ENCODE results near the gene SMKR1. TPM values are rescaled to one million over a fixed set of nuclear protein-coding genes. Genes with fewer than 3 reads are reported as not detected.

SMKR1 gene
- total and polyA plus RNA-seq, 2 experiments from 2014 or later: 2.1 TPM; not detected in 1

GRCh38 chr7:129492391-129492790, 9.9 kb upstream of the SMKR1 start:
- no peak overlapping the region for H3K27ac ChIP-seq (ENCODE audit: low read depth)
- no peak for ATAC-seq
- H3K4me3 Mint-ChIP-seq: no peak overlapping the region
- H3K4me1 Mint-ChIP-seq: no peaks in the 10 kb centered on the region
- TF ChIP-seq EZH2 (IDR thresholded peaks at IDR 0.05; ENCODE audit: low read depth, unreplicated experiment) (no peak), EZH2phosphoT487 (IDR thresholded peaks at IDR 0.05; ENCODE audit: unreplicated experiment) (no peak), ETS1 (IDR thresholded peaks at IDR 0.05) (no peak), STAT1 (IDR thresholded peaks at IDR 0.05; ENCODE audit: unreplicated experiment) (no peak), ZNF114 (CRISPR knock-in tag; IDR thresholded peaks at IDR 0.05) (no peak), ZNF462 (CRISPR knock-in tag; IDR thresholded peaks at IDR 0.05) (no peak), NANOG (IDR thresholded peaks at IDR 0.05; ENCODE audit: borderline replicate concordance) (no peak), CTCF (conservative IDR thresholded peaks at IDR 0.05; ENCODE audit: low read depth in 2 of 2) (no peak), POLR2AphosphoS5 (IDR thresholded peaks at IDR 0.05; ENCODE audit: low read depth) (no peak), ZNF331 (CRISPR knock-in tag; IDR thresholded peaks at IDR 0.05; ENCODE audit: low read depth) (no peak), CREB1 (CRISPR knock-in tag; IDR thresholded peaks at IDR 0.05; ENCODE audit: low read depth) (no peak), JUNB (IDR thresholded peaks at IDR 0.05; ENCODE audit: unreplicated experiment) (no peak), REST (IDR thresholded peaks at IDR 0.05; ENCODE audit: unreplicated experiment) (no peak)
- H3K36me3 ChIP-seq (ENCODE audit: insufficient read depth): no peaks in the 10 kb centered on the region
- no peak overlapping the region for H3K27ac Mint-ChIP-seq
- H3F3A ChIP-seq (replicated peaks; ENCODE audit: low read depth): no peaks in the 10 kb centered on the region
- H3K27me3 Mint-ChIP-seq (ENCODE audit: insufficient read depth, low read depth, poor library complexity): peaks cover 1% of the 10 kb centered on the region
- H3K27me3 ChIP-seq (ENCODE audit: insufficient read depth): no peaks in the 10 kb centered on the region
- no peak for DNase-seq (ENCODE audit: low spot score)
- H3K4me1 ChIP-seq (ENCODE audit: insufficient read depth): no peaks in the 10 kb centered on the region
- H3K9me2 ChIP-seq (ENCODE audit: insufficient read depth): no peaks in the 10 kb centered on the region
- no peaks in the 10 kb centered on the region for H3K36me3 Mint-ChIP-seq (ENCODE audit: low read depth)
- H3K79me2 ChIP-seq (replicated peaks; ENCODE audit: insufficient read depth): no peaks in the 10 kb centered on the region
- no peak overlapping the region for H3K4me3 ChIP-seq
- no peak overlapping the region for H3K4me2 ChIP-seq
- no peak overlapping the region for H2AFZ ChIP-seq
- H4K20me1 ChIP-seq (replicated peaks; ENCODE audit: insufficient read depth): no peaks in the 10 kb centered on the region
- no peaks in the 10 kb centered on the region; the same call in 2 of the 3 replicates for H3K9me3 Mint-ChIP-seq
